Natural killer cell (primary cell): Measurements from ENCODE around the gene VGLL4. TPM values are rescaled to one million over a fixed set of nuclear protein-coding genes. Genes with fewer than 3 reads are reported as not detected.

Source experiments
- ATAC-seq, 3 donors: fragments of 150-1000 bp in 2 of 3; fragments of 200-7000 bp in 1 of 3; cut with Tn5 transposase; 1 replicate in 1 of 3; 2 replicates in 2 of 3; pipeline ENCODE4 v1.10.0; 2021; ENCODE audit warnings: mild to moderate bottlenecking in 2 of 3, moderate library complexity in 2 of 3
- DNase-seq, 2 donors: peaks; one replicate each; pipeline versions ENCODE4 v3.0.0 to v3.0.0-alpha.2; 2013 to 2021; ENCODE audit warnings: mixed read lengths in 1 of 2
- H3K27ac ChIP-seq: one replicate; pipeline ENCODE4 v1.5.1; 2013; ENCODE audit warnings: mild to moderate bottlenecking, low read length
- H3K27me3 ChIP-seq: one replicate; pipeline ENCODE4 v1.6.1; 2013; ENCODE audit warnings: low read length; ENCODE audit not compliant: control insufficient read depth, insufficient read depth
- H3K36me3 ChIP-seq: one replicate; pipeline ENCODE4 v1.6.1; 2013; ENCODE audit warnings: low read length; ENCODE audit not compliant: control insufficient read depth, insufficient read depth
- H3K4me1 ChIP-seq: one replicate; pipeline ENCODE4 v1.6.1; 2013; ENCODE audit warnings: low read length; ENCODE audit not compliant: control insufficient read depth, insufficient read depth
- H3K4me3 ChIP-seq: one replicate; pipeline ENCODE4 v1.5.1; 2013; ENCODE audit warnings: low read length
- H3K9me3 ChIP-seq: one replicate; pipeline ENCODE4 v1.6.1; 2013; ENCODE audit warnings: low read length; ENCODE audit not compliant: control insufficient read depth, insufficient read depth
- H3K27ac Mint-ChIP-seq, 2 donors: one replicate each; pipeline ENCODE4 v1.8.0; 2022; ENCODE audit warnings: mild to moderate bottlenecking in 2 of 2, mixed read lengths in 2 of 2, moderate library complexity in 1 of 2
- H3K27me3 Mint-ChIP-seq, 2 donors: one replicate each; pipeline ENCODE4 v1.8.0; 2022; ENCODE audit warnings: low read depth in 2 of 2, mixed read lengths in 2 of 2
- H3K36me3 Mint-ChIP-seq: one replicate; pipeline ENCODE4 v1.8.0; 2022; ENCODE audit warnings: mixed read lengths
- H3K4me1 Mint-ChIP-seq, 2 donors: one replicate each; pipeline ENCODE4 v1.8.0; 2022; ENCODE audit warnings: mixed read lengths in 2 of 2
- H3K4me3 Mint-ChIP-seq: one replicate; pipeline ENCODE4 v1.8.0; 2022; ENCODE audit warnings: mild to moderate bottlenecking, moderate library complexity, mixed read lengths
- H3K9me3 Mint-ChIP-seq, 2 donors: one replicate each; pipeline ENCODE4 v1.8.0; 2022; ENCODE audit warnings: mixed read lengths in 2 of 2
- CTCF ChIP-seq: fragments of 200-600 bp; IDR thresholded peaks from one replicate; pipeline ENCODE4 v1.8.0; 2022; ENCODE audit warnings: antibody characterized with exemption
- WGBS: methylation state at CpG from one replicate; pipeline ENCODE4 v1.1.7; 2013; ENCODE audit warnings: missing lambda C conversion rate; ENCODE audit not compliant: insufficient coverage; 5-methylcytosine and 5-hydroxymethylcytosine counted together
- intact Hi-C: fragments of 100-400 bp; cut with micrococcal nuclease; formaldehyde crosslinking; loops from one replicate; pipeline ENCODE4 v1.14.2; 2022
- total RNA-seq, 4 donors: library from RNA; stranded (reverse); fragments of 120-200 nt in 1 of 4; gene quantifications; one replicate each; pipeline versions ENCODE4 v1.2.3 to v1.2.4, GENCODE V29; 2013 to 2022

Gene VGLL4
- 10 to 100 TPM; 29.5 to 42.8 (median 34.6) TPM for total RNA-seq
- 39.3 TPM for total RNA-seq (2013)

DNA sequence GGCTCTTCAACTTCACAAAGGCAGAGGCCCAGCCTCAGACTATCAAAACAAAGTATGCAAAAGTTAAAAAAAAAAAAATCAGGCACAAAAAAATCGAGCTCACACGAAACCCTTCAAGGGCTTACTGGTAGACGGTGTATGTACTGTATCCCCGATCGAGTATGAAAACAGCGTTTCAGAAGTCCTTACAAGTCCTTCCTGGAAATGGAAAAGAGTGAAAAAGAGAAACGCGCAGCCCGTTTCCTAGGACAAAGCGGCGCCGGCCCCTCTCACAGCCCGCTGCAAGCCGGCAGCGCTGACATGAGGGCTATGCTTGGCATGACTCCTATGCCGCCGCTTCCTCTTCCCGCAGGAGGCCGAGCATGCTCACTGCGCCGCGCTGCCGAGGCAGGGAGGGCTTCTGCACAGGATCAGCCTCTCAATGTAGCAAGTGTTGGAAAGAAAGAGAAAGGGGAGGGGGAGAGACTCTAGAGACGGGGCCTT, at the start of gene VGLL4:
TSS of gene VGLL4 (minus strand) at position 311 of the 483 bp plus-strand sequence. CDS start 397 bp downstream, outside the sequence.
- intact Hi-C loops: loop anchor here (2.0 to 5.0 kb wide), 3 partner anchors 33 to 371 kb away; partner anchors contain the start of gene ATG7
- H3K27ac Mint-ChIP-seq: peak within 1 kb of the TSS; percentile 98 to 100
- H3K4me1 Mint-ChIP-seq: peaks cover 50 to 54% of the 10 kb centered on the region in 2 donors
- peaks cover 23% of the 10 kb centered on the region for H3K4me1 ChIP-seq
- H3K27me3 Mint-ChIP-seq: no peaks in the 10 kb centered on the region
- peak within 1 kb of the TSS; percentile 100 for H3K4me3 Mint-ChIP-seq
- H3K4me3 ChIP-seq: peak within 1 kb of the TSS; percentile 74
- DNase-seq: peak; percentile 54 to 77
- H3K27me3 ChIP-seq: no peaks in the 10 kb centered on the region
- H3K27ac ChIP-seq: peak within 1 kb of the TSS; percentile 95
- 1% methylated on average over 24 of the region's 24 CpGs for WGBS
- no peaks in the 10 kb centered on the region for H3K9me3 ChIP-seq
- no peaks in the 10 kb centered on the region for H3K36me3 ChIP-seq
- no peak for TF ChIP-seq CTCF
- no peaks in the 10 kb centered on the region for H3K36me3 Mint-ChIP-seq
- no peaks in the 10 kb centered on the region for H3K9me3 Mint-ChIP-seq
- peak; percentile 39 to 53 (median 42) for ATAC-seq

- WGBS: 69% methylated on average over 5 of the region's 5 CpGs
- no peak overlapping the region for H3K27ac Mint-ChIP-seq
- Histone ChIP-seq H3K27me3 (no peaks in the 10 kb centered on the region), H3K4me1 (no peaks in the 10 kb centered on the region), H3K36me3 (no peaks in the 10 kb centered on the region), H3K4me3 (no peak overlapping the region), H3K27ac (no peak overlapping the region), H3K9me3 (no peaks in the 10 kb centered on the region)
- H3K4me1 Mint-ChIP-seq: no peaks in the 10 kb centered on the region
- no peak for DNase-seq
- H3K27me3 Mint-ChIP-seq: no peaks in the 10 kb centered on the region
- ATAC-seq: no peak
- H3K36me3 Mint-ChIP-seq: no peaks in the 10 kb centered on the region
- H3K4me3 Mint-ChIP-seq: no peak overlapping the region
- H3K9me3 Mint-ChIP-seq: no peaks in the 10 kb centered on the region
- intact Hi-C loops: no loop called here
- TF ChIP-seq CTCF: no peak
These were observed 48.8 kb upstream of the VGLL4 start for GRCh38 chr3:11692532-11692813.

- Histone ChIP-seq H3K27ac (no peak overlapping the region), H3K36me3 (no peaks in the 10 kb centered on the region), H3K4me3 (no peak overlapping the region), H3K4me1 (no peaks in the 10 kb centered on the region), H3K27me3 (no peaks in the 10 kb centered on the region), H3K9me3 (no peaks in the 10 kb centered on the region)
- no peak for DNase-seq
- no peak for ATAC-seq
- no peaks in the 10 kb centered on the region for H3K36me3 Mint-ChIP-seq
- no peak overlapping the region for H3K4me3 Mint-ChIP-seq
- H3K27ac Mint-ChIP-seq: no peak overlapping the region
- H3K4me1 Mint-ChIP-seq: no peaks in the 10 kb centered on the region
- TF ChIP-seq CTCF: no peak
- WGBS: 87% methylated on average over 2 of the region's 3 CpGs
- no peaks in the 10 kb centered on the region for H3K27me3 Mint-ChIP-seq
- no peaks in the 10 kb centered on the region for H3K9me3 Mint-ChIP-seq
- intact Hi-C loops: no loop called here
These were observed 48.2 kb upstream of the VGLL4 start for GRCh38 chr3:11691767-11692531.
